ENCODE results near the gene DLX5. TPM values are rescaled to one million over a fixed set of nuclear protein-coding genes. Genes with fewer than 3 reads are reported as not detected.
"Not testable (repeated sequence)": the region's sequence is repeated elsewhere in the genome, so short reads cannot be mapped to it uniquely, and the experiment has no call there.

Gene DLX5
- polyA plus RNA-seq, 1 experiment: not detected

GRCh38 chr7:97039374-97040065 is 14.9 kb upstream of the DLX5 start:
- DNase-seq (ENCODE audit: low read depth): no peak
- no peaks in the 10 kb centered on the region for H3K27me3 ChIP-seq (ENCODE audit: control insufficient read depth, insufficient read depth, low read length)
- ChIA-PET CTCF (interaction anchor here (1.9 kb wide), 1 partner anchor 12 kb away, joined by 7 read pairs; no protein-coding TSS in a partner anchor), POLR2A (no interaction called here)
- H3K36me3 ChIP-seq (ENCODE audit: control insufficient read depth, insufficient read depth, low read length): no peaks in the 10 kb centered on the region
- no peak overlapping the region for H3K4me3 ChIP-seq (ENCODE audit: low read depth, low read length)
- TF ChIP-seq CTCF (IDR thresholded peaks at IDR 0.05; ENCODE audit: insufficient read depth, low read depth, low read length): no peak

GRCh38 chr7:97034213-97034852 is 9.7 kb upstream of the DLX5 start:
- H3K27me3 ChIP-seq (ENCODE audit: control insufficient read depth, insufficient read depth, low read length); H3K36me3 ChIP-seq (ENCODE audit: control insufficient read depth, insufficient read depth, low read length); H3K4me3 ChIP-seq (ENCODE audit: low read depth, low read length); DNase-seq (ENCODE audit: low read depth); POLR2A ChIA-PET: not testable (repeated sequence)
- CTCF ChIA-PET: interaction anchor here (0.6 to 1.4 kb wide), 2 partner anchors 8 to 30 kb away, joined by 3 to 4 read pairs; no protein-coding TSS in a partner anchor

GRCh38 chr7:97027427-97028234 is 3.0 kb upstream of the DLX5 start:
- CTCF ChIA-PET: interaction anchor here (0.6 to 3.2 kb wide), 34 partner anchors 8 to 1143 kb away, joined by 3 to 57 read pairs (median 4); no protein-coding TSS in a partner anchor
- TF ChIP-seq CTCF (IDR thresholded peaks at IDR 0.05; ENCODE audit: insufficient read depth, low read depth, low read length): peak; percentile 87
- DNase-seq (ENCODE audit: low read depth): peak; percentile 37
- Histone ChIP-seq H3K27me3 (ENCODE audit: control insufficient read depth, insufficient read depth, low read length) (peaks cover 31% of the 10 kb centered on the region), H3K4me3 (ENCODE audit: low read depth, low read length) (peak overlapping the region; percentile 12; the same call in 1 of the 2 replicates), H3K36me3 (ENCODE audit: control insufficient read depth, insufficient read depth, low read length) (no peaks in the 10 kb centered on the region)
- POLR2A ChIA-PET: no interaction called here

- CTCF ChIA-PET: interaction anchor here (0.6 to 3.2 kb wide), 30 partner anchors 8 to 1142 kb away, joined by 3 to 57 read pairs (median 4); no protein-coding TSS in a partner anchor
- Histone ChIP-seq H3K4me3 (ENCODE audit: low read depth, low read length) (no peak overlapping the region), H3K27me3 (ENCODE audit: control insufficient read depth, insufficient read depth, low read length) (peaks cover 37% of the 10 kb centered on the region), H3K36me3 (ENCODE audit: control insufficient read depth, insufficient read depth, low read length) (no peaks in the 10 kb centered on the region)
- POLR2A ChIA-PET: no interaction called here
- DNase-seq (ENCODE audit: low read depth): no peak
- no peak for TF ChIP-seq CTCF (IDR thresholded peaks at IDR 0.05; ENCODE audit: insufficient read depth, low read depth, low read length)
These were observed 2.2 kb upstream of the DLX5 start for GRCh38 chr7:97026715-97027426.

- POLR2A ChIA-PET: no interaction called here
- Histone ChIP-seq H3K27me3 (ENCODE audit: control insufficient read depth, insufficient read depth, low read length) (peaks cover 37% of the 10 kb centered on the region), H3K4me3 (ENCODE audit: low read depth, low read length) (no peak overlapping the region), H3K36me3 (ENCODE audit: control insufficient read depth, insufficient read depth, low read length) (no peaks in the 10 kb centered on the region)
- TF ChIP-seq CTCF (IDR thresholded peaks at IDR 0.05; ENCODE audit: insufficient read depth, low read depth, low read length): no peak
- CTCF ChIA-PET: interaction anchor here (1.3 to 3.2 kb wide), 5 partner anchors 9 to 1109 kb away, joined by 4 to 57 read pairs (median 6); no protein-coding TSS in a partner anchor
- no peak for DNase-seq (ENCODE audit: low read depth)
These were observed 1.5 kb upstream of the DLX5 start for GRCh38 chr7:97025983-97026714.
